HFFc6 (cell line): Measurements from ENCODE around the gene KLHL29. TPM values are rescaled to one million over a fixed set of nuclear protein-coding genes. Genes with fewer than 3 reads are reported as not detected.

Source experiments
- DNase-seq: peaks from one replicate; pipeline ENCODE4 v3.0.0-alpha.2; 2018
- H3K27ac Mint-ChIP-seq: 2 replicates; pipeline ENCODE4 v1.8.0; 2020; ENCODE audit warnings: mild to moderate bottlenecking, mixed read lengths
- H3K27me3 Mint-ChIP-seq: 2 replicates; pipeline ENCODE4 v1.8.0; 2021; ENCODE audit warnings: mild to moderate bottlenecking, moderate library complexity, mixed read lengths; ENCODE audit not compliant: insufficient read depth
- H3K36me3 Mint-ChIP-seq: 2 replicates; pipeline ENCODE4 v1.8.0; 2021; ENCODE audit warnings: low read depth, mixed read lengths
- H3K4me1 Mint-ChIP-seq: 2 replicates; pipeline ENCODE4 v1.8.0; 2020; ENCODE audit warnings: low read depth, mixed read lengths
- H3K4me3 Mint-ChIP-seq: 2 replicates; pipeline ENCODE4 v1.8.0; 2020; ENCODE audit warnings: mild to moderate bottlenecking, moderate library complexity, mixed read lengths
- H3K9me3 Mint-ChIP-seq: 2 replicates; pipeline ENCODE4 v1.8.0; 2020; ENCODE audit warnings: mild to moderate bottlenecking, mixed read lengths
- CTCF ChIP-seq: fragments of 200-600 bp; sonication (generic); IDR thresholded peaks from 2 replicates; pipeline ENCODE4 v1.5.0; 2021; ENCODE audit warnings: antibody characterized with exemption, mild to moderate bottlenecking
- long read RNA-seq: library from polyadenylated mRNA; unstranded; transcript quantifications from one replicate; pipeline ENCODE4 v2.0.0, GENCODE V29; 2019
- total RNA-seq, 6 experiments: library from RNA; stranded (reverse); fragmentation: NEBNext Ultra II Directional; extraction: Animal tissue kit (Norgen Biotek cat#: 25700); gene quantifications; 2 replicates in 1 of 6; 3 replicates in 5 of 6; pipeline ENCODE4 v1.2.3, GENCODE V29; 2021

The KLHL29 gene
- 1 to 10 TPM; 7.4 to 9.7 (median 8.6) TPM for total RNA-seq
- long read RNA-seq, partial matches to known transcripts: 3 of 5 reads
- long read RNA-seq, other reads (novel, unspliced or antisense): 2 of 5 reads

- TF ChIP-seq CTCF: no peak
- no peaks in the 10 kb centered on the region for H3K36me3 Mint-ChIP-seq
- H3K27me3 Mint-ChIP-seq: peaks cover 4% of the 10 kb centered on the region
- H3K4me3 Mint-ChIP-seq: peak within 1 kb of the TSS; percentile 99
- H3K27ac Mint-ChIP-seq: peak within 1 kb of the TSS; percentile 63
- peak; percentile 63 for DNase-seq
- H3K9me3 Mint-ChIP-seq: no peaks in the 10 kb centered on the region
- peaks cover 31% of the 10 kb centered on the region for H3K4me1 Mint-ChIP-seq
These were observed at the start of gene KLHL29 for GRCh38 chr2:23384551-23385343. KLHL29 (plus strand) TSS chr2:23385179; CDS start chr2:23562197, 177,018 bp downstream.

GRCh38 chr2:23335550-23335949 lies 49.4 kb upstream of the KLHL29 start:
- Mint-ChIP-seq H3K27me3 (peaks cover 13% of the 10 kb centered on the region), H3K4me1 (no peaks in the 10 kb centered on the region), H3K9me3 (no peaks in the 10 kb centered on the region), H3K36me3 (no peaks in the 10 kb centered on the region), H3K4me3 (no peak overlapping the region), H3K27ac (no peak overlapping the region)
- DNase-seq: no peak
- TF ChIP-seq CTCF: no peak

- Mint-ChIP-seq H3K4me1 (no peaks in the 10 kb centered on the region), H3K27me3 (peaks cover 18% of the 10 kb centered on the region), H3K9me3 (no peaks in the 10 kb centered on the region), H3K36me3 (no peaks in the 10 kb centered on the region), H3K27ac (no peak overlapping the region), H3K4me3 (no peak overlapping the region)
- DNase-seq: no peak
- TF ChIP-seq CTCF: no peak
These were observed 42.9 kb upstream of the KLHL29 start for GRCh38 chr2:23342075-23342474.

- no peak for DNase-seq
- no peak overlapping the region for H3K27ac Mint-ChIP-seq
- no peaks in the 10 kb centered on the region for H3K9me3 Mint-ChIP-seq
- H3K27me3 Mint-ChIP-seq: peaks cover 21% of the 10 kb centered on the region
- no peak overlapping the region for H3K4me3 Mint-ChIP-seq
- TF ChIP-seq CTCF: no peak
- H3K36me3 Mint-ChIP-seq: no peaks in the 10 kb centered on the region
- no peaks in the 10 kb centered on the region for H3K4me1 Mint-ChIP-seq
These were observed 39.0 kb upstream of the KLHL29 start for GRCh38 chr2:23346029-23346428.

GRCh38 chr2:23346781-23347180 lies 38.2 kb upstream of the KLHL29 start:
- Mint-ChIP-seq H3K36me3 (no peaks in the 10 kb centered on the region), H3K27me3 (peaks cover 21% of the 10 kb centered on the region), H3K4me3 (no peak overlapping the region), H3K4me1 (no peaks in the 10 kb centered on the region), H3K9me3 (no peaks in the 10 kb centered on the region), H3K27ac (no peak overlapping the region)
- no peak for DNase-seq
- TF ChIP-seq CTCF: no peak
